Aorta (tissue), 5 donors: Measurements from ENCODE around the gene DOCK8. TPM values are rescaled to one million over a fixed set of nuclear protein-coding genes. Genes with fewer than 3 reads are reported as not detected.

Source experiments
- ATAC-seq: fragments of 200-7000 bp; cut with Tn5 transposase; one replicate; pipeline ENCODE4 v1.9.1; 2022; ENCODE audit warnings: moderate library complexity; ENCODE audit not compliant: low FRiP score
- DNase-seq, 2 donors: peaks; one replicate each; pipeline ENCODE4 v3.0.0-alpha.2; 2020
- H3K27ac ChIP-seq, 2 donors: one replicate each; pipeline ENCODE4 v1.5.1; 2013; ENCODE audit warnings: low read length in 2 of 2, mild to moderate bottlenecking in 2 of 2, moderate library complexity in 2 of 2, control low read depth in 1 of 2, inconsistent platforms in 1 of 2, low read depth in 1 of 2
- H3K27me3 ChIP-seq, 2 donors: one replicate each; pipeline ENCODE4 v1.6.1; 2013; ENCODE audit warnings: control low read depth in 1 of 2, low read length in 1 of 2, mild to moderate bottlenecking in 1 of 2, moderate library complexity in 1 of 2; ENCODE audit not compliant: insufficient read depth in 2 of 2, control insufficient read depth in 1 of 2
- H3K36me3 ChIP-seq, 2 donors: one replicate each; pipeline ENCODE4 v1.6.1; 2013; ENCODE audit warnings: control low read depth in 1 of 2, low read length in 1 of 2, mild to moderate bottlenecking in 1 of 2; ENCODE audit not compliant: insufficient read depth in 2 of 2, control insufficient read depth in 1 of 2
- H3K4me1 ChIP-seq, 2 donors: one replicate each; pipeline ENCODE4 v1.6.1; 2013; ENCODE audit warnings: low read length in 2 of 2, control low read depth in 1 of 2, mild to moderate bottlenecking in 1 of 2, moderate library complexity in 1 of 2; ENCODE audit not compliant: insufficient read depth in 2 of 2, control insufficient read depth in 1 of 2
- H3K4me3 ChIP-seq, 2 donors: one replicate each; pipeline ENCODE4 v1.5.1; 2013; ENCODE audit warnings: low read length in 2 of 2, control low read depth in 1 of 2, mild to moderate bottlenecking in 1 of 2
- H3K9me3 ChIP-seq: one replicate; pipeline ENCODE4 v1.6.1; 2013; ENCODE audit warnings: mild to moderate bottlenecking, low read length; ENCODE audit not compliant: control insufficient read depth
- WGBS, 2 donors: extraction: QIAGEN DNeasy Blood & Tissue Kit; methylation state at CpG; one replicate each; pipeline ENCODE4 v1.1.7; 2013; 5-methylcytosine and 5-hydroxymethylcytosine counted together
- intact Hi-C, 2 donors: fragments of 100-400 bp; cut with DNase I; formaldehyde crosslinking; loops; one replicate each; pipeline versions ENCODE4 v1.14.2 to v1.15.0; 2022
- polyA plus RNA-seq, 2 donors: library from polyadenylated mRNA; stranded (reverse); fragments of 200-250 nt; gene quantifications; one replicate each; pipeline ENCODE4 v1.2.3, GENCODE V29; 2013
- total RNA-seq, 2 donors: library from RNA; stranded (reverse); fragmentation: NEBNext Ultra II Directional; extraction: Animal tissue kit (Norgen Biotek cat#: 25700); gene quantifications; one replicate each; pipeline ENCODE4 v1.2.1, GENCODE V29; 2021
- donor health status: healthy with polysubstance abuse.
- donor health status: Bipolar disorder and iron deficiency.
- donor health status: DM: no; HTN: no; CAD: no.
- donor health status: DM: no; HTN: no; CAD: no.
- donor health status: DM: yes; HTN: yes; CAD: no.

Gene DOCK8
- total and polyA plus RNA-seq, 4 donors = 2.0 to 42.8 (median 11.5) TPM

DNA sequence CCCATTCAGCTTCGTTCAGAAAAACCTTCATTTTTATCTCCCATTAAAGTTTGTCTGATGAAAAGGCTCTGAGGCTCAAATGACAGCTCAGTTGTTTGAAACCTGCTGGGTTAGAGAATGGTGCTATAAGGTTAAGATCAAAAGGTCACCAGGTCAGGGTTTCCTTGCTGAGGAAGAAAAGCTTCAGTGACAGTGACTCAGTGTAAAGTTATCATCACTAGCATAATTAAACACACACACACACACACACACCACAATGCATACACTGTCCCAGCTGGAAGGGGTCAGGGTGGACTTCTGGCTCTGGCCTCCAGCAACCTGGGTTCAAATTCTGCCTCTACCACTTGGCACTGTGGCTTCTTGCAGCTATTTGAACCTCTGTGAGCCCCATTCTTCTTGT, 281.1 kb downstream of the DOCK8 start:
- ATAC-seq (no peak), DNase-seq (no peak)
- no peak overlapping the region for H3K27ac ChIP-seq
- no peaks in the 10 kb centered on the region for H3K4me1 ChIP-seq
- no peaks in the 10 kb centered on the region for H3K9me3 ChIP-seq
- H3K27me3 ChIP-seq = no peaks in the 10 kb centered on the region
- 83 to 84% methylated on average over 1 of the region's 1 CpG for WGBS, 2 donors
- H3K4me3 ChIP-seq = no peak overlapping the region
- H3K36me3 ChIP-seq = no peaks in the 10 kb centered on the region
- intact Hi-C loops = no loop called here

- Histone ChIP-seq H3K27ac (no peak overlapping the region), H3K4me3 (no peak overlapping the region), H3K36me3 (no peaks in the 10 kb centered on the region), H3K4me1 (no peaks in the 10 kb centered on the region), H3K9me3 (no peaks in the 10 kb centered on the region), H3K27me3 (no peaks in the 10 kb centered on the region)
- ATAC-seq (no peak), DNase-seq (no peak)
- 36 to 40% methylated on average over 9 of the region's 9 CpGs for WGBS, 2 donors
- intact Hi-C loops = loop anchor here in 1 of 2 donors (5.0 kb wide), 1 partner anchor 44 kb away; no protein-coding TSS in a partner anchor
Measured at GRCh38 chr9:503326-503725, 288.7 kb downstream of the DOCK8 start.

GRCh38 chr9:503881-504852, 289.5 kb downstream of the DOCK8 start, which contains the start of gene KANK1:
Gene KANK1 (plus strand): TSS chr9:504695.
- Histone ChIP-seq H3K4me3 (peak within 1 kb of the TSS; percentile 89 to 90), H3K27ac (peak within 1 kb of the TSS; percentile 6 to 20), H3K4me1 (no peaks in the 10 kb centered on the region), H3K27me3 (no peaks in the 10 kb centered on the region), H3K9me3 (no peaks in the 10 kb centered on the region), H3K36me3 (no peaks in the 10 kb centered on the region)
- ATAC-seq = peak; percentile 88
- intact Hi-C loops = loop anchor here in 1 of 2 donors (5.0 kb wide), 1 partner anchor 43 kb away; no protein-coding TSS in a partner anchor
- 0 to 1% methylated on average over 85 to 119 of the region's 119 CpGs for WGBS, 2 donors
- peak; percentile 77 to 92 for DNase-seq

- peak overlapping the region; percentile 89 to 90 for H3K4me3 ChIP-seq
- intact Hi-C loops = loop anchor here (5.0 kb wide), 1 partner anchor 42 kb away; no protein-coding TSS in a partner anchor
- peak; percentile 51 to 79 for DNase-seq
Measured at GRCh38 chr9:504921-505740, 290.5 kb downstream of the DOCK8 start.

DNA sequence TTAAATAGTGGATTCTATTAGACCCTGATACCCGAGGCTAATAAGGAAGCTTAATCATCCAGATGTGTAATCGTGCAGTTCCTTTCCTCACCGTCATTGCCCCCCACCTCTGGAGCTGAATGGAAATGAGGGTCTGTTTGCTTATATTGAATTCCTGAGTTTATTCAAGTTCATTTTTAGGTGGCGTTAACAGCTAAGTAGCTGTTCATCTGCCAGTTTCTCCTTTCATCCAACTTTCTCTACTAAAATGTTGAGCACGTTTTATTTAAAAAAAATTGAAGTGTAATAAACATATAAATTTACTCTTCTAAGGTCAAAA, 291.0 kb downstream of the DOCK8 start:
- H3K27ac ChIP-seq = no peak overlapping the region
- H3K4me3 ChIP-seq = peak overlapping the region; percentile 89 to 90
- no peaks in the 10 kb centered on the region for H3K27me3 ChIP-seq
- intact Hi-C loops = loop anchor here in 1 of 2 donors (5.0 kb wide), 1 partner anchor 42 kb away; no protein-coding TSS in a partner anchor
- no peak for ATAC-seq
- 5 to 6% methylated on average over 5 of the region's 5 CpGs for WGBS, 2 donors
- no peaks in the 10 kb centered on the region for H3K4me1 ChIP-seq
- no peaks in the 10 kb centered on the region for H3K36me3 ChIP-seq
- H3K9me3 ChIP-seq = no peaks in the 10 kb centered on the region
- no peak for DNase-seq

More at GRCh38 chr9:504921-505740, 290.5 kb downstream of the DOCK8 start:
- WGBS, 2 donors = 0 to 1% methylated on average over 55 to 92 of the region's 92 CpGs
- H3K36me3 ChIP-seq = no peaks in the 10 kb centered on the region
- no peaks in the 10 kb centered on the region for H3K27me3 ChIP-seq
- H3K9me3 ChIP-seq = no peaks in the 10 kb centered on the region
- ATAC-seq = peak; percentile 65
- H3K27ac ChIP-seq = peak overlapping the region in 1 of 2 donors; percentile 6
- no peaks in the 10 kb centered on the region for H3K4me1 ChIP-seq

- Histone ChIP-seq H3K36me3 (no peaks in the 10 kb centered on the region), H3K4me1 (no peaks in the 10 kb centered on the region), H3K9me3 (no peaks in the 10 kb centered on the region), H3K4me3 (no peak overlapping the region), H3K27me3 (no peaks in the 10 kb centered on the region), H3K27ac (no peak overlapping the region)
- DNase-seq (no peak), ATAC-seq (no peak)
- intact Hi-C loops = loop anchor here in 1 of 2 donors (5.0 kb wide), 1 partner anchor 41 kb away; no protein-coding TSS in a partner anchor
- 14 to 24% methylated on average over 7 of the region's 7 CpGs for WGBS, 2 donors
Measured at GRCh38 chr9:506281-506680, 291.6 kb downstream of the DOCK8 start.

- no peak overlapping the region for H3K27ac ChIP-seq
- H3K4me3 ChIP-seq = no peak overlapping the region
- no peaks in the 10 kb centered on the region for H3K27me3 ChIP-seq
- DNase-seq = no peak
- ATAC-seq = no peak
- no peaks in the 10 kb centered on the region for H3K9me3 ChIP-seq
- intact Hi-C loops = no loop called here
- H3K36me3 ChIP-seq = no peaks in the 10 kb centered on the region
- H3K4me1 ChIP-seq = peaks cover 0 to 2% of the 10 kb centered on the region in 2 donors
- WGBS, 2 donors = 46 to 93% methylated on average over 1 of the region's 1 CpG
Measured at GRCh38 chr9:511861-512260, 297.2 kb downstream of the DOCK8 start.

DNA sequence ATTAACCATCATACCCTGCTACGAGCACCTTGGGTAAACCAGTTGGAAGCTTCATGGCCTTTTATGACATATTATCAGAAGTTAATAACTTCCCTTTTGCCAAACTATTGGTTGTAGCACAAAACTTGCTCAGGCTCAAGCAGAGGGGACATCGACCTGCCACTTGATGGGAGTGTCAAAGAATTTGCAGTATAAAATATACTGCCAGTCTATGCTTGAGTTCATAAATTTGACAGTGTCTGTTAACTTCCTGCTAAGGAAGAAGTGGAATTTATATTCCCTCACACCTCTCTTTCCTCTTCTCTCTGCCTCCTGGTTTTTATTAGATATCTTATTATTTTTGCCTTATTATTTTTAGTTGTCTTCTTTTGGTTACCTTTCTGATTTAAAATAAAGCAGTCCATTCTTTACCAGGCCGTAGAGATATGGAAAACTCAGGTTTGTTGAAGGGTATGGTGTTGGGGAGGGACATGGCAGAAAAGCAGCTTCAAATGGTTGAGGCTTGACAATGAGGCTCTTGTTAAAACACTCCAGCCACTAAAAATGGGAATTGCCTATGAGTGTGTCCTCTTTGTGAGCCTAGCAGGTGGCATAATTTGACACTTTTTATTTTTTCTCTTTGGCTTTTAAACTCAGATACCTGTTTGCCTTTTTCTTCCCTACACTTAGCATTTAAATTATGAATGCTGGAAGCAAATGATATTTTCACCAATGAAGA, 298.0 kb downstream of the DOCK8 start:
- H3K27ac ChIP-seq = no peak overlapping the region
- no peaks in the 10 kb centered on the region for H3K9me3 ChIP-seq
- WGBS, 2 donors = 72 to 82% methylated on average over 3 of the region's 3 CpGs
- no peak overlapping the region for H3K4me3 ChIP-seq
- H3K36me3 ChIP-seq = no peaks in the 10 kb centered on the region
- intact Hi-C loops = no loop called here
- ATAC-seq = no peak
- DNase-seq = no peak
- peaks cover 0 to 2% of the 10 kb centered on the region in 2 donors for H3K4me1 ChIP-seq
- H3K27me3 ChIP-seq = no peaks in the 10 kb centered on the region
